HEK293T (cell line): Measurements from ENCODE around the gene STK32A.

Experiments
- CTCF ChIA-PET: fragments of 350-600 bp; formaldehyde crosslinking; extraction: SDS; loops from one replicate; lab custom pipeline; 2021; ENCODE audit warnings: antibody characterized with exemption, inconsistent platforms; lab: Yijun Ruan, JAX
- POLR2A ChIA-PET: fragments of 350-600 bp; formaldehyde crosslinking; extraction: SDS; loops from one replicate; lab custom pipeline; 2020; ENCODE audit warnings: antibody characterized with exemption, inconsistent platforms; lab: Yijun Ruan, JAX
- DNase-seq: peaks from one replicate; pipeline ENCODE4 v3.0.0; 2012; ENCODE audit warnings: mixed read lengths; ENCODE audit errors: extremely low spot score
- ARNT ChIP-seq: fragments of 450-650 bp; IDR thresholded peaks from 2 replicates; pipeline ENCODE4 v1.6.1; 2017; ENCODE audit warnings: mild to moderate bottlenecking
- BHLHE40 ChIP-seq: fragments of 450-650 bp; IDR thresholded peaks from 2 replicates; pipeline ENCODE4 v1.6.1; 2016; ENCODE audit warnings: mild to moderate bottlenecking, moderate library complexity, borderline replicate concordance
- CTBP1 ChIP-seq: fragments of 450-650 bp; IDR thresholded peaks from 2 replicates; pipeline ENCODE4 v1.6.1; 2016; ENCODE audit warnings: borderline replicate concordance
- ELF4 ChIP-seq: fragments of 450-650 bp; IDR thresholded peaks from 2 replicates; pipeline ENCODE4 v1.6.1; 2017; ENCODE audit warnings: antibody characterized with exemption
- FOXA1 ChIP-seq: fragments of 450-650 bp; IDR thresholded peaks from 2 replicates; pipeline ENCODE4 v1.6.1; 2016; ENCODE audit warnings: mild to moderate bottlenecking
- FOXK2 ChIP-seq: fragments of 450-650 bp; IDR thresholded peaks from 2 replicates; pipeline ENCODE4 v1.6.1; 2016; ENCODE audit warnings: mild to moderate bottlenecking
- FOXM1 ChIP-seq: fragments of 450-650 bp; IDR thresholded peaks from 2 replicates; pipeline ENCODE4 v1.6.1; 2017; ENCODE audit warnings: mild to moderate bottlenecking, borderline replicate concordance
- HDGF ChIP-seq: fragments of 450-650 bp; IDR thresholded peaks from 2 replicates; pipeline ENCODE4 v1.6.1; 2017; ENCODE audit warnings: antibody characterized with exemption, borderline replicate concordance
- L3MBTL2 ChIP-seq: fragments of 450-650 bp; conservative IDR thresholded peaks from 2 replicates; pipeline ENCODE4 v1.6.1; 2016; ENCODE audit warnings: mild to moderate bottlenecking
- LEF1 ChIP-seq: fragments of 450-650 bp; IDR thresholded peaks from 2 replicates; pipeline ENCODE4 v1.6.1; 2017; ENCODE audit warnings: mild to moderate bottlenecking, borderline replicate concordance
- NFRKB ChIP-seq: fragments of 450-650 bp; IDR thresholded peaks from 2 replicates; pipeline ENCODE4 v1.6.1; 2016; ENCODE audit warnings: mild to moderate bottlenecking, moderate library complexity
- SP1 ChIP-seq: fragments of 450-650 bp; IDR thresholded peaks from 2 replicates; pipeline ENCODE4 v1.6.1; 2017
- SUZ12 ChIP-seq: fragments of 450-650 bp; IDR thresholded peaks from 2 replicates; pipeline ENCODE4 v1.6.1; 2016; ENCODE audit warnings: mild to moderate bottlenecking
- TARDBP ChIP-seq: fragments of 450-650 bp; IDR thresholded peaks from 2 replicates; pipeline ENCODE4 v1.6.1; 2016
- ZNF384 ChIP-seq: fragments of 450-650 bp; IDR thresholded peaks from 2 replicates; pipeline ENCODE4 v1.6.1; 2016
- TF ChIP-seq, protein P1 (sequence below): fragments of 450-650 bp; IDR thresholded peaks from 2 replicates; pipeline ENCODE4 v1.6.1; 2016

Gene STK32A

GRCh38 chr5:147267082-147267832 lies 32.4 kb downstream of the STK32A start:
- ChIA-PET POLR2A (no interaction called here), CTCF (no interaction called here)
- TF ChIP-seq FOXA1 (no peak), BHLHE40 (no peak), TARDBP (no peak), ELF4 (no peak), SP1 (no peak), FOXM1 (no peak), CTBP1 (no peak), NFRKB (no peak), FOXK2 (no peak), SUZ12 (no peak), HDGF (no peak), LEF1 (no peak), ARNT (no peak), ZNF384 (no peak), L3MBTL2 (no peak)
- TF ChIP-seq, protein P1, sequence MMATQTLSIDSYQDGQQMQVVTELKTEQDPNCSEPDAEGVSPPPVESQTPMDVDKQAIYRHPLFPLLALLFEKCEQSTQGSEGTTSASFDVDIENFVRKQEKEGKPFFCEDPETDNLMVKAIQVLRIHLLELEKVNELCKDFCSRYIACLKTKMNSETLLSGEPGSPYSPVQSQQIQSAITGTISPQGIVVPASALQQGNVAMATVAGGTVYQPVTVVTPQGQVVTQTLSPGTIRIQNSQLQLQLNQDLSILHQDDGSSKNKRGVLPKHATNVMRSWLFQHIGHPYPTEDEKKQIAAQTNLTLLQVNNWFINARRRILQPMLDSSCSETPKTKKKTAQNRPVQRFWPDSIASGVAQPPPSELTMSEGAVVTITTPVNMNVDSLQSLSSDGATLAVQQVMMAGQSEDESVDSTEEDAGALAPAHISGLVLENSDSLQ: no peak
- DNase-seq: no peak

- TF ChIP-seq NFRKB (no peak), BHLHE40 (no peak), ZNF384 (no peak), HDGF (no peak), FOXM1 (no peak), FOXA1 (no peak), LEF1 (no peak), L3MBTL2 (no peak), TARDBP (no peak)
- TF ChIP-seq, protein P1: no peak
- CTCF ChIA-PET: no interaction called here
- DNase-seq: no peak
- POLR2A ChIA-PET: no interaction called here
These were observed 41.7 kb downstream of the STK32A start for GRCh38 chr5:147276497-147276896.

DNA sequence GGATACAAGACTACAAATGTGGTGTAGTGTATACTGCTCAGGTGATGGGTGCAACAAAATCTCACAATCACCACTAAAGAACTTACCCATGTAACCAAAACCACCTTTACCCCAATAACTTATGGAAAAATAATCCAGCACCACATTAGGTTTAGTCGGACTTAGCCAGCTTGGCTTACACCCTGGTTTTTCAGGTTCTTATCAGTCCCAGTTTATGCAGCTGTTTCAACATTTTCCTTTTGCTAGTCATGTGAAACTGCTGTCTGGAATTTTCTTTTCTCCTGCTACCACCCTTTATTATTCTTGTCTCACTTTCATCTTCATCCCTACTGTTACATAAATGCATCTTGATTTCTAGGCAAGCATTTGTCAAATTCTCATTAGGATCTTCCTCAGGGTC lies 51.5 kb downstream of the STK32A start:
- DNase-seq: no peak
- ChIA-PET POLR2A (no interaction called here), CTCF (no interaction called here)
- TF ChIP-seq L3MBTL2 (no peak), TARDBP (no peak), FOXM1 (no peak), ELF4 (no peak), ARNT (no peak), NFRKB (no peak), CTBP1 (no peak), SP1 (no peak), FOXK2 (no peak), BHLHE40 (no peak), HDGF (no peak), ZNF384 (no peak)

DNA sequence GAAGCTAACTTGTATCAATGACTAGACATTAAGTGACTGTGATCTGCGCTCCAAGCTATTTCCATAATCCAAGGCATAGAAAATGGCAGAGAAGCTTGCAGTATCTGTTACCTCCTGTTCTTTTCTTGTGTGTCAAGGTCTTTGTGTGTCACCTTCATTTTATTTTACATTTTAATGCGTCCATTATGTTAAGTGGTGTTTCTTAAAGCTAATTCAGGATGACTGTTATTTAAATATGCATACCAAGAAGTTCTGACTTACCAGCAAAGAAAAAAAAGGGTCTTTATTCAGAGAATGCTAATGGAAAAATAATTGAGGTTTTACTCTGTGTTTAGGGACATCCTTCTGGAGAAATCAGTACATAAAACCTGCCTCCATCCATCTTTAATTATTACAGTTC lies 52.3 kb downstream of the STK32A start:
- CTCF ChIA-PET: no interaction called here

GRCh38 chr5:147290261-147290660 lies 55.4 kb downstream of the STK32A start:
- ChIA-PET CTCF (no interaction called here), POLR2A (no interaction called here)
- DNase-seq: no peak

More for the DNA sequence above, 52.3 kb downstream of the STK32A start:
- DNase-seq: no peak
- TF ChIP-seq ZNF384 (no peak), CTBP1 (no peak), LEF1 (no peak), SUZ12 (no peak)
- POLR2A ChIA-PET: no interaction called here

DNA sequence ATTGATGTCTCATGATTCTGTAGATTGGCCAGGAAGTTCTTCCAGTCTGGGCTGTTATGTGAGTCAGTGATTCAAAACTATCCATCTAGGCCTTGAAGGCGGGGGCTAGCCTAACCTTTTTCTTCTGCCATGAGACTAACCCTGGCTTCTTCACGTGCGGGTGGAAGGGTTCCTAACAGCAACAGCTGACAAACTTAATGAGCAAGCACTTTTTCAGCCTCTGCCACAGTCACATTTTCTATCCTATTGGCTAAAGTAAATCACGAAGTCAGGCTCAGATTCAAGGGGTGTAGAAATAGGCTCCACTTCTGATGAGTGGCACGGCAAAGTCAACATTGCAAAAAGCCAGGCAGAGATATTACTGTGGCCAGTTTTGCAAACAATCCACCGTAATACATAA lies 68.4 kb downstream of the STK32A start:
- POLR2A ChIA-PET: no interaction called here

More at GRCh38 chr5:147290261-147290660, 55.4 kb downstream of the STK32A start:
- TF ChIP-seq HDGF (no peak), BHLHE40 (no peak), FOXA1 (no peak), FOXM1 (no peak), SP1 (no peak), FOXK2 (no peak), TARDBP (no peak), ELF4 (no peak), SUZ12 (no peak), NFRKB (no peak), ARNT (no peak), LEF1 (no peak), ZNF384 (no peak), CTBP1 (no peak), L3MBTL2 (no peak)
- TF ChIP-seq, protein P1: no peak

More for the DNA sequence above, 68.4 kb downstream of the STK32A start:
- DNase-seq: no peak
- TF ChIP-seq FOXA1: no peak
- no peak for TF ChIP-seq ARNT
- no peak for TF ChIP-seq BHLHE40
- TF ChIP-seq HDGF: no peak
- TF ChIP-seq FOXM1: no peak
- no peak for TF ChIP-seq TARDBP
- no peak for TF ChIP-seq SUZ12
- no peak for TF ChIP-seq ZNF384
- TF ChIP-seq SP1: no peak
- no peak for TF ChIP-seq NFRKB
- TF ChIP-seq, protein P1: no peak
- no peak for TF ChIP-seq LEF1
- no peak for TF ChIP-seq L3MBTL2
- no peak for TF ChIP-seq FOXK2
- no peak for TF ChIP-seq CTBP1
- TF ChIP-seq ELF4: no peak
- CTCF ChIA-PET: no interaction called here
